Fibroblast of lung (primary cell): ENCODE data around the gene CEP19.

Experiments used
- CTCF ChIP-seq, 2 donors: IDR thresholded peaks in 1 of 2; conservative IDR thresholded peaks in 1 of 2; 1 replicate in 1 of 2; 2 replicates in 1 of 2; pipeline ENCODE4 v1.5.1; 2011 to 2012; ENCODE audit warnings: low read length in 2 of 2, control low read depth in 1 of 2, inconsistent platforms in 1 of 2, low read depth in 1 of 2, mild to moderate bottlenecking in 1 of 2
- EZH2 ChIP-seq: IDR thresholded peaks from 2 replicates; pipeline ENCODE4 v1.5.1; 2012; ENCODE audit warnings: low read length, control low read depth, mild to moderate bottlenecking; ENCODE audit errors: missing control alignments

- TF ChIP-seq CTCF (conservative IDR thresholded peaks at IDR 0.05 in 1 of 2, IDR thresholded peaks at IDR 0.05 in 1 of 2; ENCODE audit: low read depth in 1 of 2, low read length in 2 of 2), result no peak
- TF ChIP-seq EZH2, result no peak
These were observed 37.1 kb upstream of the CEP19 start for GRCh38 chr3:196749125-196749524.
